IMR-90 (cell line): ENCODE data around the gene ULK2. TPM values are rescaled to one million over a fixed set of nuclear protein-coding genes. Genes with fewer than 3 reads are reported as not detected.

Experiments used
- ATAC-seq: fragments of 200-7000 bp; cut with Tn5 transposase; 2 replicates; pipeline ENCODE4 v1.9.1; 2020; ENCODE audit warnings: low read depth, mild to moderate bottlenecking, moderate library complexity
- BruUV-seq: library from RNA; stranded (reverse); fragments of 400-500 nt; replicated peaks from 2 replicates; lab custom pipeline; 2021; lab: Mats Ljungman, UMichigan
- CTCF ChIA-PET: fragments of 300-600 bp; formaldehyde crosslinking; extraction: SDS; loops from one replicate; lab custom pipeline; 2021; ENCODE audit warnings: antibody characterized with exemption; lab: Yijun Ruan, JAX
- POLR2A ChIA-PET: fragments of 300-600 bp; sonication (Branson Sonifier 250); formaldehyde crosslinking; loops from one replicate; lab custom pipeline; 2022; ENCODE audit warnings: antibody characterized with exemption; ENCODE audit not compliant: unreplicated experiment; lab: Charles Lee
- DNase-seq: peaks from one replicate; pipeline ENCODE4 v3.0.0; 2013
- H2AFZ ChIP-seq: replicated peaks from 2 replicates; pipeline ENCODE3; 2013; ENCODE audit warnings: low read length, mild to moderate bottlenecking; ENCODE audit not compliant: poor library complexity
- H2AK5ac ChIP-seq: 2 replicates; pipeline ENCODE4 v1.6.1; 2013; ENCODE audit warnings: low read depth, low read length, inconsistent platforms
- H2AK9ac ChIP-seq: replicated peaks from 2 replicates; pipeline ENCODE3; 2013; ENCODE audit warnings: mild to moderate bottlenecking, low read depth, low read length, moderate library complexity; ENCODE audit not compliant: poor library complexity
- H2BK120ac ChIP-seq: 2 replicates; pipeline ENCODE4 v1.6.1; 2013; ENCODE audit warnings: low read depth, low read length, inconsistent platforms
- H2BK15ac ChIP-seq: 3 replicates; pipeline ENCODE4 v1.6.1; 2013; ENCODE audit warnings: low read depth, low read length, inconsistent platforms
- H2BK20ac ChIP-seq: 2 replicates; pipeline ENCODE4 v1.6.1; 2013; ENCODE audit warnings: low read depth, mild to moderate bottlenecking, inconsistent platforms, low read length, moderate library complexity
- H2BK5ac ChIP-seq: 2 replicates; pipeline ENCODE4 v1.6.1; 2013; ENCODE audit warnings: mild to moderate bottlenecking, low read depth, low read length, inconsistent platforms; ENCODE audit not compliant: poor library complexity, severe bottlenecking
- H3K14ac ChIP-seq: replicated peaks from 2 replicates; pipeline ENCODE4 v1.6.1; 2013; ENCODE audit warnings: low read depth, low read length, inconsistent platforms
- H3K18ac ChIP-seq: 2 replicates; pipeline ENCODE4 v1.6.1; 2013; ENCODE audit warnings: low read depth, low read length, control low read depth
- H3K23ac ChIP-seq: 2 replicates; pipeline ENCODE4 v1.6.1; 2013; ENCODE audit warnings: low read depth, low read length, inconsistent platforms
- H3K27ac ChIP-seq: 2 replicates; pipeline ENCODE4 v1.5.1; 2013; ENCODE audit warnings: mild to moderate bottlenecking, control low read depth, low read length; ENCODE audit not compliant: insufficient read depth
- H3K27me3 ChIP-seq: 2 replicates; pipeline ENCODE4 v1.6.1; 2013; ENCODE audit warnings: low read length; ENCODE audit not compliant: control insufficient read depth, insufficient read depth
- H3K36me3 ChIP-seq: 2 replicates; pipeline ENCODE4 v1.6.1; 2013; ENCODE audit warnings: low read length, mixed read lengths; ENCODE audit not compliant: control insufficient read depth, insufficient read depth
- H3K4ac ChIP-seq: 2 replicates; pipeline ENCODE4 v1.6.1; 2013; ENCODE audit warnings: low read depth, low read length, inconsistent platforms
- H3K4me1 ChIP-seq: 2 replicates; pipeline ENCODE4 v1.6.1; 2013; ENCODE audit warnings: low read length, mixed read lengths; ENCODE audit not compliant: control insufficient read depth, insufficient read depth
- H3K4me2 ChIP-seq: 2 replicates; pipeline ENCODE4 v1.6.1; 2013; ENCODE audit warnings: low read depth, mild to moderate bottlenecking, control low read depth, low read length, moderate library complexity
- H3K4me3 ChIP-seq: 2 replicates; pipeline ENCODE4 v1.5.1; 2013; ENCODE audit warnings: low read depth, mild to moderate bottlenecking, control low read depth, low read length, moderate library complexity; ENCODE audit not compliant: insufficient read depth
- H3K56ac ChIP-seq: 2 replicates; pipeline ENCODE4 v1.6.1; 2013; ENCODE audit warnings: low read length, inconsistent platforms; ENCODE audit not compliant: insufficient read depth; ENCODE audit errors: extremely low read depth
- H3K79me1 ChIP-seq, 2 experiments: 2 replicates each; pipeline ENCODE4 v1.6.1; 2013; ENCODE audit warnings: low read length in 2 of 2, inconsistent platforms in 1 of 2, low read depth in 1 of 2
- H3K9ac ChIP-seq: 2 replicates; pipeline ENCODE4 v1.6.1; 2013; ENCODE audit warnings: low read depth, low read length, control low read depth
- H3K9me1 ChIP-seq: 2 replicates; pipeline ENCODE4 v1.6.1; 2013; ENCODE audit warnings: low read length, inconsistent platforms; ENCODE audit not compliant: insufficient read depth
- H3K9me3 ChIP-seq: 2 replicates; pipeline ENCODE4 v1.6.1; 2013; ENCODE audit warnings: low read length; ENCODE audit not compliant: control insufficient read depth, insufficient read depth
- H4K20me1 ChIP-seq: 2 replicates; pipeline ENCODE4 v1.6.1; 2013; ENCODE audit warnings: low read length, inconsistent platforms; ENCODE audit not compliant: insufficient read depth
- H4K5ac ChIP-seq: 2 replicates; pipeline ENCODE4 v1.6.1; 2013; ENCODE audit warnings: mild to moderate bottlenecking, low read depth, low read length, control low read depth
- H4K8ac ChIP-seq, 2 experiments: 2 replicates each; pipeline ENCODE4 v1.6.1; 2013; ENCODE audit warnings: low read depth in 2 of 2, low read length in 2 of 2, control low read depth in 1 of 2, inconsistent platforms in 1 of 2
- H4K91ac ChIP-seq: 2 replicates; pipeline ENCODE4 v1.6.1; 2013; ENCODE audit warnings: low read depth, low read length, inconsistent platforms; ENCODE audit not compliant: insufficient read depth
- CHD1 ChIP-seq: IDR thresholded peaks from 2 replicates; pipeline ENCODE4 v1.6.1; 2012; ENCODE audit warnings: low read depth, low read length, improper control_type of control experiment
- CTCF ChIP-seq: conservative IDR thresholded peaks from 2 replicates; pipeline ENCODE4 v1.5.1; 2012; ENCODE audit warnings: mild to moderate bottlenecking, low read depth, low read length, improper control_type of control experiment
- FOS ChIP-seq: fragments of 150-350 bp; IDR thresholded peaks from 2 replicates; pipeline ENCODE4 v1.6.1; 2016; ENCODE audit warnings: low read depth, low read length
- MAFK ChIP-seq: IDR thresholded peaks from 2 replicates; pipeline ENCODE4 v1.6.1; 2012; ENCODE audit warnings: low read depth, low read length, improper control_type of control experiment
- MXI1 ChIP-seq: IDR thresholded peaks from 2 replicates; pipeline ENCODE4 v1.6.1; 2012; ENCODE audit warnings: low read depth, mild to moderate bottlenecking, low read length, moderate library complexity, borderline replicate concordance
- NFE2L2 ChIP-seq: fragments of 150-350 bp; IDR thresholded peaks from 2 replicates; pipeline ENCODE4 v1.6.1; 2016; ENCODE audit warnings: low read depth, mild to moderate bottlenecking, low read length
- POLR2A ChIP-seq: IDR thresholded peaks from 2 replicates; pipeline ENCODE4 v1.6.1; 2012; ENCODE audit warnings: mild to moderate bottlenecking, low read depth, low read length
- RAD21 ChIP-seq: IDR thresholded peaks from 2 replicates; pipeline ENCODE4 v1.6.1; 2012; ENCODE audit warnings: low read length, improper control_type of control experiment
- RCOR1 ChIP-seq: IDR thresholded peaks from 2 replicates; pipeline ENCODE4 v1.6.1; 2012; ENCODE audit warnings: mild to moderate bottlenecking, low read length, improper control_type of control experiment; ENCODE audit not compliant: insufficient replicate concordance
- SMC3 ChIP-seq: fragments of 150-350 bp; IDR thresholded peaks from 2 replicates; pipeline ENCODE4 v1.6.1; 2016; ENCODE audit warnings: low read depth, mild to moderate bottlenecking, antibody characterized with exemption, low read length, moderate library complexity
- WGBS, 2 experiments: methylation state at CpG; one replicate each; pipeline versions ENCODE4 v1.1.5 to v1.1.7; 2013; ENCODE audit warnings: missing lambda C conversion rate in 2 of 2; ENCODE audit not compliant: insufficient read length in 1 of 2; ENCODE audit errors: extremely low coverage in 2 of 2; 5-methylcytosine and 5-hydroxymethylcytosine counted together
- dilution Hi-C: fragments of 300-500 bp; cut with HindIII; formaldehyde crosslinking; loops from one replicate; pipeline ENCODE4 v1.14.3; 2018; ENCODE audit warnings: low sequenced_read_pairs; ENCODE audit not compliant: unreplicated experiment
- in situ Hi-C: fragments of 300-500 bp; cut with MboI; formaldehyde crosslinking; loops from 3 replicates; pipeline ENCODE4 v1.14.3; 2019; ENCODE audit warnings: low sequenced_read_pairs, inconsistent platforms, mixed read lengths
- intact Hi-C: fragments of 100-400 bp; cut with micrococcal nuclease; formaldehyde crosslinking; loops from 2 replicates; pipeline ENCODE4 v1.10.0; 2022
- polyA plus RNA-seq, 3 experiments: library from polyadenylated mRNA; depleted of rRNA; stranded (reverse); fragments of >200 nt; gene quantifications; 2 replicates each; pipeline ENCODE4 v1.2.3, GENCODE V29; 2012; ENCODE audit warnings: low replicate concordance in 1 of 3
- total RNA-seq: library from RNA; depleted of rRNA; stranded (reverse); fragments of >200 nt; gene quantifications from 2 replicates; pipeline ENCODE4 v1.2.3, GENCODE V29; 2012

Gene ULK2
- total and polyA plus RNA-seq, 2 of the 4 experiments (the other 2 are of a cell fraction) = 8.9 to 10.8 TPM

- no peak for TF ChIP-seq SMC3
These were observed 115.3 kb downstream of the ULK2 start (continued) for GRCh38 chr17:19752216-19753050.

GRCh38 chr17:19750835-19751234 is 116.9 kb downstream of the ULK2 start:
- H4K8ac ChIP-seq = no peak overlapping the region
- in situ Hi-C loops = no loop called here

More at GRCh38 chr17:19750835-19751234, 116.9 kb downstream of the ULK2 start:
- CTCF ChIA-PET = interaction anchor here (0.5 kb wide), 1 partner anchor 108 kb away, joined by 3 read pairs; no protein-coding TSS in a partner anchor
- intact Hi-C loops = no loop called here
- Histone ChIP-seq H2AK5ac (no peak overlapping the region; the same call in 1 of the 2 replicates), H3K36me3 (no peaks in the 10 kb centered on the region), H3K9ac (no peak overlapping the region), H3K4me1 (peaks cover 4% of the 10 kb centered on the region), H4K91ac (no peak overlapping the region), H3K56ac (no peak overlapping the region), H3K14ac (no peak overlapping the region), H2BK15ac (no peak overlapping the region), H3K4ac (no peak overlapping the region), H3K4me2 (no peak overlapping the region), H2BK120ac (no peak overlapping the region), H4K5ac (no peak overlapping the region), H2BK5ac (no peak overlapping the region), H3K9me1 (0 out of 2 replicates have a peak, but pooled peaks cover 4% of the 10 kb centered on the region), H2AK9ac (no peak overlapping the region), H2BK20ac (no peak overlapping the region), H3K18ac (no peak overlapping the region), H3K27ac (no peak overlapping the region), H3K9me3 (no peaks in the 10 kb centered on the region), H3K23ac (no peak overlapping the region), H4K20me1 (no peaks in the 10 kb centered on the region; the same call in 1 of the 2 replicates), H3K79me1 (no peaks in the 10 kb centered on the region), H3K4me3 (no peak overlapping the region), H3K27me3 (peaks cover 30% of the 10 kb centered on the region), H2AFZ (no peak overlapping the region)
- no peak for TF ChIP-seq NFE2L2
- TF ChIP-seq MAFK = no peak
- no peak for TF ChIP-seq POLR2A
- TF ChIP-seq FOS = no peak
- TF ChIP-seq MXI1 = no peak
- no peak for TF ChIP-seq RCOR1
- no peak for TF ChIP-seq RAD21
- TF ChIP-seq CHD1 = no peak
- TF ChIP-seq CTCF = no peak
- no peak for TF ChIP-seq SMC3
- DNase-seq = no peak
- no TSS peak for BruUV-seq
- POLR2A ChIA-PET = no interaction called here
- 81% methylated on average over 3 of the region's 3 CpGs; no CpG with 5 or more reads in 1 of the 2 experiments for WGBS, 2 experiments
- no peak for ATAC-seq
- dilution Hi-C loops = no loop called here
